HCT116 (cell line): ENCODE data around the gene RYR3. TPM values are rescaled to one million over a fixed set of nuclear protein-coding genes. Genes with fewer than 3 reads are reported as not detected.

Experiments used
- ATAC-seq: fragments of 200-7000 bp; cut with Tn5 transposase; 2 replicates; pipeline ENCODE4 v1.9.1; 2020; ENCODE audit warnings: mild to moderate bottlenecking, moderate library complexity
- BruUV-seq: library from RNA; stranded (reverse); fragments of 400-500 nt; replicated peaks from 2 replicates; lab custom pipeline; 2021; lab: Mats Ljungman, UMichigan
- CTCF ChIA-PET: fragments of 300-600 bp; sonication (Branson Sonifier 250); formaldehyde crosslinking; loops from one replicate; lab custom pipeline; 2021; ENCODE audit warnings: antibody characterized with exemption; lab: Charles Lee
- POLR2A ChIA-PET: fragments of 300-600, 350-600 bp; sonication (Branson Sonifier 250); formaldehyde crosslinking; loops from one replicate; lab custom pipeline; 2021; ENCODE audit warnings: antibody characterized with exemption; lab: Charles Lee
- RAD21 ChIA-PET, 2 experiments: fragments of 300-600 bp; sonication (Branson Sonifier 250); formaldehyde crosslinking; loops; one replicate each; lab custom pipeline; 2023; ENCODE audit warnings: low total read pairs in 2 of 2; ENCODE audit not compliant: uncharacterized antibody in 2 of 2, unreplicated experiment in 2 of 2, low non-redundant PET in 1 of 2; lab: Charles Lee
- DNase-seq: peaks from one replicate; pipeline ENCODE4 v3.0.0-alpha.2; 2010; ENCODE audit warnings: low read depth, low spot score
- H2AFZ ChIP-seq: fragments of 200-600 bp; shearing (Covaris generic), sonication (generic); 2 replicates; pipeline ENCODE4 v1.6.1; 2017; ENCODE audit warnings: low read depth, mixed run types, mixed read lengths, antibody characterized with exemption, low read length; ENCODE audit not compliant: poor library complexity, severe bottlenecking
- H3K27ac ChIP-seq: 2 replicates; pipeline ENCODE4 v1.5.1; 2012; ENCODE audit warnings: low read depth, low read length
- H3K27me3 ChIP-seq: fragments of 200-600 bp; sonication (generic); 2 replicates; pipeline ENCODE4 v1.6.1; 2016; ENCODE audit warnings: mixed run types, low read length, mixed read lengths; ENCODE audit not compliant: insufficient read depth
- H3K36me3 ChIP-seq, 2 experiments: fragments of 200-500 bp in 1 of 2; fragments of 200-600 bp in 1 of 2; sonication (Bioruptor generic) in 1 of 2; sonication (generic) in 1 of 2; 2 replicates each; pipeline versions ENCODE4 v1.5.1 to v1.6.1; 2014 to 2016; ENCODE audit warnings: low read length in 2 of 2, inconsistent platforms in 1 of 2, mixed read lengths in 1 of 2, mixed run types in 1 of 2; ENCODE audit not compliant: insufficient read depth in 2 of 2, control insufficient read depth in 1 of 2
- H3K4me1 ChIP-seq, 2 experiments: fragments of 200-600 bp in 1 of 2; sonication (generic) in 1 of 2; 2 replicates each; pipeline versions ENCODE4 v1.5.1 to v1.6.1; 2012 to 2017; ENCODE audit warnings: low read length in 2 of 2, inconsistent platforms in 1 of 2, mild to moderate bottlenecking in 1 of 2, mixed read lengths in 1 of 2, mixed run types in 1 of 2, moderate library complexity in 1 of 2; ENCODE audit not compliant: insufficient read depth in 2 of 2, control insufficient read depth in 1 of 2
- H3K4me2 ChIP-seq: fragments of 200-600 bp; sonication (generic); 2 replicates; pipeline ENCODE4 v1.6.1; 2017; ENCODE audit warnings: mixed run types, low read length, mixed read lengths
- H3K4me3 ChIP-seq, 2 experiments: fragments of 200-600 bp in 1 of 2; sonication (generic) in 1 of 2; replicated peaks in 1 of 2; 2 replicates each; pipeline ENCODE4 v1.5.1; 2011 to 2016; ENCODE audit warnings: low read length in 2 of 2, control low read depth in 1 of 2, low read depth in 1 of 2, mild to moderate bottlenecking in 1 of 2, mixed read lengths in 1 of 2, mixed run types in 1 of 2
- H3K79me2 ChIP-seq: fragments of 200-600 bp; sonication (generic); 2 replicates; pipeline ENCODE4 v1.6.1; 2017; ENCODE audit warnings: mild to moderate bottlenecking, mixed run types, low read length, moderate library complexity, mixed read lengths; ENCODE audit not compliant: insufficient read depth
- H3K9ac ChIP-seq: fragments of 200-600 bp; sonication (generic); 2 replicates; pipeline ENCODE4 v1.6.1; 2016; ENCODE audit warnings: low read length, mixed read lengths
- H3K9me2 ChIP-seq: fragments of 200-600 bp; sonication (generic), shearing (Covaris generic); 2 replicates; pipeline ENCODE4 v1.6.1; 2017; ENCODE audit warnings: mixed run types, mild to moderate bottlenecking, moderate library complexity; ENCODE audit not compliant: insufficient read depth
- H3K9me3 ChIP-seq, 2 experiments: fragments of 200-500 bp in 1 of 2; fragments of 200-600 bp in 1 of 2; sonication (Bioruptor generic) in 1 of 2; sonication (generic) in 1 of 2; 2 replicates each; pipeline ENCODE4 v1.6.1; 2014 to 2017; ENCODE audit warnings: low read length in 2 of 2, mixed read lengths in 2 of 2, inconsistent platforms in 1 of 2, low read depth in 1 of 2, mild to moderate bottlenecking in 1 of 2, mixed run types in 1 of 2, moderate library complexity in 1 of 2; ENCODE audit not compliant: control insufficient read depth in 1 of 2, insufficient read depth in 1 of 2
- H4K20me1 ChIP-seq: fragments of 200-600 bp; sonication (generic), shearing (Covaris generic); 2 replicates; pipeline ENCODE4 v1.6.1; 2017; ENCODE audit warnings: mixed run types, mild to moderate bottlenecking, moderate library complexity; ENCODE audit not compliant: insufficient read depth
- ELF1 ChIP-seq: IDR thresholded peaks from 2 replicates; pipeline ENCODE4 v1.6.1; 2012; ENCODE audit warnings: low read depth, borderline replicate concordance
- POLR2AphosphoS5 ChIP-seq: IDR thresholded peaks from 2 replicates; pipeline ENCODE4 v1.6.1; 2011; ENCODE audit warnings: mild to moderate bottlenecking, low read depth, low read length, moderate library complexity
- SIN3A ChIP-seq: IDR thresholded peaks from 2 replicates; pipeline ENCODE4 v1.6.1; 2012; ENCODE audit warnings: low read depth
- ZNF274 ChIP-seq: fragments of 200-500 bp; sonication (Bioruptor generic); IDR thresholded peaks from 2 replicates; pipeline ENCODE4 v1.6.1; 2014; ENCODE audit warnings: mild to moderate bottlenecking, low read depth, low read length, inconsistent platforms
- intact Hi-C: fragments of 100-400 bp; cut with micrococcal nuclease; formaldehyde crosslinking; loops from 2 replicates; pipeline ENCODE4 v1.10.0; 2022
- total RNA-seq: library from RNA; stranded (reverse); gene quantifications from one replicate; pipeline ENCODE4 v1.2.1, GENCODE V29; 2021; ENCODE audit not compliant: unreplicated experiment
- TF ChIP-seq, protein P1 (sequence below): IDR thresholded peaks from 2 replicates; pipeline ENCODE4 v1.6.1; 2012; ENCODE audit warnings: low read depth

Gene RYR3
- total RNA-seq, 1 experiment from 2014 or later: not detected

- TF ChIP-seq ZNF274: no peak
- Histone ChIP-seq H3K36me3 (no peaks in the 10 kb centered on the region), H3K9me3 (no peaks in the 10 kb centered on the region), H3K27ac (no peak overlapping the region), H3K4me1 (no peaks in the 10 kb centered on the region), H3K27me3 (peaks cover 61% of the 10 kb centered on the region), H3K4me2 (no peak overlapping the region), H3K9ac (no peak overlapping the region), H2AFZ (no peak overlapping the region), H4K20me1 (no peaks in the 10 kb centered on the region), H3K79me2 (no peaks in the 10 kb centered on the region), H3K4me3 (no peak overlapping the region), H3K9me2 (no peaks in the 10 kb centered on the region)
- RAD21 ChIA-PET: no interaction called here
- intact Hi-C loops: no loop called here
- CTCF ChIA-PET: no interaction called here
- ATAC-seq (no peak), DNase-seq (no peak)
- POLR2A ChIA-PET: no interaction called here
- no TSS peak for BruUV-seq
Observed at GRCh38 chr15:33341953-33342352, 31.2 kb downstream of the RYR3 start.

DNA sequence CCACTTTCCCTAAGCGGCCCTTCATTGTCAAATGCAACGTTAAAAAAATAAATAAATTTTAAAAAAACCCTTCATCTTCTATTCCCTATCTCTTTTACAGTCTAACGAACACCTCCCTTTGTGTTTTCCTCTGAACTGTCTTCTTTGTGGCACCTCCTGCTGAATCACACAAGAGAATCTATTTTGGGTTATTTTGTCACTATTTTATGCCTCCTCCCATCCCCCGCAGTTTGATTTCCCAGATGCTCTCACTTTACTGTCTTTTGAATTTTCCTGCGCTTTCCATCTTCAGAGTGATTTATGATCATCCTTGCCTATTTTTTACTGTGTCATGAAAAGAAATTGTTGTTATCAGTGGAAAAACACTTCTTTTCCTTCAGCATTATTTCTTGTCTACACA lies 32.5 kb downstream of the RYR3 start:
- H3K9ac ChIP-seq: no peak overlapping the region
- RAD21 ChIA-PET: no interaction called here
- no peak overlapping the region for H3K27ac ChIP-seq
- no peak for DNase-seq
- H3K4me3 ChIP-seq: no peak overlapping the region
- POLR2A ChIA-PET: no interaction called here
- no peak overlapping the region for H2AFZ ChIP-seq
- no peaks in the 10 kb centered on the region for H4K20me1 ChIP-seq
- TF ChIP-seq POLR2AphosphoS5 (no peak), ELF1 (no peak), SIN3A (no peak)
- TF ChIP-seq, protein P1, sequence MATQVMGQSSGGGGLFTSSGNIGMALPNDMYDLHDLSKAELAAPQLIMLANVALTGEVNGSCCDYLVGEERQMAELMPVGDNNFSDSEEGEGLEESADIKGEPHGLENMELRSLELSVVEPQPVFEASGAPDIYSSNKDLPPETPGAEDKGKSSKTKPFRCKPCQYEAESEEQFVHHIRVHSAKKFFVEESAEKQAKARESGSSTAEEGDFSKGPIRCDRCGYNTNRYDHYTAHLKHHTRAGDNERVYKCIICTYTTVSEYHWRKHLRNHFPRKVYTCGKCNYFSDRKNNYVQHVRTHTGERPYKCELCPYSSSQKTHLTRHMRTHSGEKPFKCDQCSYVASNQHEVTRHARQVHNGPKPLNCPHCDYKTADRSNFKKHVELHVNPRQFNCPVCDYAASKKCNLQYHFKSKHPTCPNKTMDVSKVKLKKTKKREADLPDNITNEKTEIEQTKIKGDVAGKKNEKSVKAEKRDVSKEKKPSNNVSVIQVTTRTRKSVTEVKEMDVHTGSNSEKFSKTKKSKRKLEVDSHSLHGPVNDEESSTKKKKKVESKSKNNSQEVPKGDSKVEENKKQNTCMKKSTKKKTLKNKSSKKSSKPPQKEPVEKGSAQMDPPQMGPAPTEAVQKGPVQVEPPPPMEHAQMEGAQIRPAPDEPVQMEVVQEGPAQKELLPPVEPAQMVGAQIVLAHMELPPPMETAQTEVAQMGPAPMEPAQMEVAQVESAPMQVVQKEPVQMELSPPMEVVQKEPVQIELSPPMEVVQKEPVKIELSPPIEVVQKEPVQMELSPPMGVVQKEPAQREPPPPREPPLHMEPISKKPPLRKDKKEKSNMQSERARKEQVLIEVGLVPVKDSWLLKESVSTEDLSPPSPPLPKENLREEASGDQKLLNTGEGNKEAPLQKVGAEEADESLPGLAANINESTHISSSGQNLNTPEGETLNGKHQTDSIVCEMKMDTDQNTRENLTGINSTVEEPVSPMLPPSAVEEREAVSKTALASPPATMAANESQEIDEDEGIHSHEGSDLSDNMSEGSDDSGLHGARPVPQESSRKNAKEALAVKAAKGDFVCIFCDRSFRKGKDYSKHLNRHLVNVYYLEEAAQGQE: no peak
- H3K79me2 ChIP-seq: no peaks in the 10 kb centered on the region
- H3K27me3 ChIP-seq: peaks cover 59% of the 10 kb centered on the region
- CTCF ChIA-PET: no interaction called here
- H3K4me2 ChIP-seq: no peak overlapping the region
- intact Hi-C loops: no loop called here
- H3K36me3 ChIP-seq: no peaks in the 10 kb centered on the region
- no peak for ATAC-seq
- no peaks in the 10 kb centered on the region for H3K9me2 ChIP-seq
- no TSS peak for BruUV-seq
- H3K9me3 ChIP-seq: no peaks in the 10 kb centered on the region
- H3K4me1 ChIP-seq: no peaks in the 10 kb centered on the region
